ENCODE data around the gene C1orf21.

The C1orf21 gene

DNA sequence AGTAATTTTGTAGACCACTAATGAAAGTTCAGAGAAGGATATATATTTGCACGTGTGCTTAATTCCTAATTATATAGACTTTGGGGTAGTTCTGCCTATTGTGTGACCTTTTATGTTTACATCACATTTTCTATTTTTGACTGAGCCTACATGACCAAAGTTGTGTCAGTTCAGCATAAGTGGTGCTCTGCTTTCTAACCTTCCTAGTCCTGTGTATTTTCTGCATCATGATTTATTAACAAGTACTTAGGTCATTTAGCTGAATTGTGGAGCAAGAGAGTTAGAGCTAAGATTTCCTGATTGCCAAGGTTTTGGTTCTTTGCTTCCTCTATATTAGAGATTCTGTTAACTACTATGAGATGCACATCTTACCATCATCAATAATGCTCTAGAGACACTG lies 176.0 kb downstream of the C1orf21 start:
- TF ChIP-seq EZH2phosphoT487 (IDR thresholded peaks at IDR 0.05; ENCODE audit: borderline replicate concordance): no peak
- TF ChIP-seq, protein P1, sequence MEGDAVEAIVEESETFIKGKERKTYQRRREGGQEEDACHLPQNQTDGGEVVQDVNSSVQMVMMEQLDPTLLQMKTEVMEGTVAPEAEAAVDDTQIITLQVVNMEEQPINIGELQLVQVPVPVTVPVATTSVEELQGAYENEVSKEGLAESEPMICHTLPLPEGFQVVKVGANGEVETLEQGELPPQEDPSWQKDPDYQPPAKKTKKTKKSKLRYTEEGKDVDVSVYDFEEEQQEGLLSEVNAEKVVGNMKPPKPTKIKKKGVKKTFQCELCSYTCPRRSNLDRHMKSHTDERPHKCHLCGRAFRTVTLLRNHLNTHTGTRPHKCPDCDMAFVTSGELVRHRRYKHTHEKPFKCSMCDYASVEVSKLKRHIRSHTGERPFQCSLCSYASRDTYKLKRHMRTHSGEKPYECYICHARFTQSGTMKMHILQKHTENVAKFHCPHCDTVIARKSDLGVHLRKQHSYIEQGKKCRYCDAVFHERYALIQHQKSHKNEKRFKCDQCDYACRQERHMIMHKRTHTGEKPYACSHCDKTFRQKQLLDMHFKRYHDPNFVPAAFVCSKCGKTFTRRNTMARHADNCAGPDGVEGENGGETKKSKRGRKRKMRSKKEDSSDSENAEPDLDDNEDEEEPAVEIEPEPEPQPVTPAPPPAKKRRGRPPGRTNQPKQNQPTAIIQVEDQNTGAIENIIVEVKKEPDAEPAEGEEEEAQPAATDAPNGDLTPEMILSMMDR (conservative IDR thresholded peaks at IDR 0.05; ENCODE audit: low read length): no peak
- Histone ChIP-seq H3K27me3 (ENCODE audit: insufficient read depth, low read length, poor library complexity, severe bottlenecking) (no peaks in the 10 kb centered on the region), H3K36me3 (ENCODE audit: insufficient read depth, low read length) (no peaks in the 10 kb centered on the region), H3K4me3 (ENCODE audit: low read length, poor library complexity, severe bottlenecking) (no peak overlapping the region), H3F3A (ENCODE audit: low read depth) (no peaks in the 10 kb centered on the region), H3K9me3 (ENCODE audit: insufficient read depth, low read depth, low read length) (no peaks in the 10 kb centered on the region), H3K9ac (ENCODE audit: low read depth, low read length, poor library complexity, severe bottlenecking) (no peak overlapping the region), H3K4me1 (ENCODE audit: insufficient read depth, low read length, poor library complexity, severe bottlenecking) (peaks cover 21% of the 10 kb centered on the region), H4K20me1 (ENCODE audit: insufficient read depth, low read length, poor library complexity, severe bottlenecking) (no peaks in the 10 kb centered on the region), H2AFZ (ENCODE audit: low read length) (no peak overlapping the region), H3K79me2 (ENCODE audit: insufficient read depth, low read length) (no peaks in the 10 kb centered on the region), H3K9me2 (replicated peaks; ENCODE audit: low read depth, low read length) (no peaks in the 10 kb centered on the region), H3K4me2 (ENCODE audit: low read depth, low read length, poor library complexity, severe bottlenecking) (no peak overlapping the region)

DNA sequence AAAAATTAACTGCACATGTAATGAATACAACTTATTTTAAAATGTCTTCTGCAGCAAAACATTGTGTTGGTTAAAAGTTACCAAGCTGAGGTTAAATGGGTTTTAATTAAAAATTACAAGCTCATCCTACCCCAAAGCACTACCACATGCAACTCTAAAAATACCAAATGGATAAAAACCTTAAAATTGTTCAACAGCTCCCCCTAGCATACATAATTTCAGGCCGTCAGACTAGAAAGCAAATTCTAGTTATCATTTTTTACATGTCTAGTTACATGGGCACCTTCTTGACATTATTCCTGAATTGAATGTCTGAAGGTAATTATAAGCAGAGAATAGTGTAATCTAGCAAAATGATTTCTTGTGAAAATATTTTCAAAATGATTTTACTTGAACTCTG lies 176.5 kb downstream of the C1orf21 start:
- H3F3A ChIP-seq (ENCODE audit: low read depth): no peaks in the 10 kb centered on the region
- no peak for TF ChIP-seq EZH2phosphoT487 (IDR thresholded peaks at IDR 0.05; ENCODE audit: borderline replicate concordance)
- TF ChIP-seq, protein P1 (conservative IDR thresholded peaks at IDR 0.05; ENCODE audit: low read length): peak; percentile 79
- H4K20me1 ChIP-seq (ENCODE audit: insufficient read depth, low read length, poor library complexity, severe bottlenecking): no peaks in the 10 kb centered on the region
- no peaks in the 10 kb centered on the region for H3K36me3 ChIP-seq (ENCODE audit: insufficient read depth, low read length)
- H2AFZ ChIP-seq (ENCODE audit: low read length): no peak overlapping the region
- no peak overlapping the region for H3K4me2 ChIP-seq (ENCODE audit: low read depth, low read length, poor library complexity, severe bottlenecking)
- H3K4me3 ChIP-seq (ENCODE audit: low read length, poor library complexity, severe bottlenecking): no peak overlapping the region
- peaks cover 24% of the 10 kb centered on the region for H3K4me1 ChIP-seq (ENCODE audit: insufficient read depth, low read length, poor library complexity, severe bottlenecking)
- H3K9me2 ChIP-seq (replicated peaks; ENCODE audit: low read depth, low read length): no peaks in the 10 kb centered on the region
- H3K27me3 ChIP-seq (ENCODE audit: insufficient read depth, low read length, poor library complexity, severe bottlenecking): no peaks in the 10 kb centered on the region
- H3K79me2 ChIP-seq (ENCODE audit: insufficient read depth, low read length): no peaks in the 10 kb centered on the region
- H3K9me3 ChIP-seq (ENCODE audit: insufficient read depth, low read depth, low read length): no peaks in the 10 kb centered on the region
- no peak overlapping the region for H3K9ac ChIP-seq (ENCODE audit: low read depth, low read length, poor library complexity, severe bottlenecking)

DNA sequence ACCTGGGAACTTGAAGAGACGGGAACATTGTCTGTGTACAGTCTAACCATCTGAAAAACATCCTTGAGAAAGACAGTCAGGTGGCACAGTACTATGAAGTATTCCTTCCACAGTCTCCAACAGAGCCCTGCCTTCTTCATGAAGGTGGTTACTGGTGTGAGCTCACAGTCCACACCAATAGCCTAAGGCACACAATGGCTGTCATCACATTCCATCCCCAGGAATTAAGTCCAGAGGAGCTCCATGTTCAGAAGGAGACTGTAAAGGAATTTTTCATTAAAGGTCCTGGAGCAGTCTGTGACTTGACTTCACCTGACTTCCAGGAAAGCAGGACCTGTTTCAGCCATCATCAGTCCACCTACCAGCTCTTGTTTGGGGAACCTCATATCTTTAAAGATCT lies 180.2 kb downstream of the C1orf21 start:
- H3F3A ChIP-seq (ENCODE audit: low read depth): no peaks in the 10 kb centered on the region
- H3K9me3 ChIP-seq (ENCODE audit: insufficient read depth, low read depth, low read length): no peaks in the 10 kb centered on the region
- H3K79me2 ChIP-seq (ENCODE audit: insufficient read depth, low read length): no peaks in the 10 kb centered on the region
- H3K9ac ChIP-seq (ENCODE audit: low read depth, low read length, poor library complexity, severe bottlenecking): no peak overlapping the region
- TF ChIP-seq, protein P1 (conservative IDR thresholded peaks at IDR 0.05; ENCODE audit: low read length): no peak
- no peak for TF ChIP-seq EZH2phosphoT487 (IDR thresholded peaks at IDR 0.05; ENCODE audit: borderline replicate concordance)
- H4K20me1 ChIP-seq (ENCODE audit: insufficient read depth, low read length, poor library complexity, severe bottlenecking): no peaks in the 10 kb centered on the region
- peak overlapping the region; percentile 37 for H3K4me2 ChIP-seq (ENCODE audit: low read depth, low read length, poor library complexity, severe bottlenecking)
- H3K9me2 ChIP-seq (replicated peaks; ENCODE audit: low read depth, low read length): no peaks in the 10 kb centered on the region
- no peak overlapping the region for H3K4me3 ChIP-seq (ENCODE audit: low read length, poor library complexity, severe bottlenecking)
- H3K27me3 ChIP-seq (ENCODE audit: insufficient read depth, low read length, poor library complexity, severe bottlenecking): no peaks in the 10 kb centered on the region
- no peaks in the 10 kb centered on the region for H3K36me3 ChIP-seq (ENCODE audit: insufficient read depth, low read length)
- H3K4me1 ChIP-seq (ENCODE audit: insufficient read depth, low read length, poor library complexity, severe bottlenecking): peaks cover 24% of the 10 kb centered on the region
- H2AFZ ChIP-seq (ENCODE audit: low read length): no peak overlapping the region
